Chondrocyte (in vitro differentiated cells): ENCODE data around the gene PLA2G2D. TPM values are rescaled to one million over a fixed set of nuclear protein-coding genes. Genes with fewer than 3 reads are reported as not detected.
A peak's percentile ranks its signal among the peaks of the same experiment; 100 is the strongest.
"Not testable (repeated sequence)": the region's sequence is repeated elsewhere in the genome, so short reads cannot be mapped to it uniquely, and the experiment has no call there.

Experiments
- DNase-seq: peaks from one replicate; pipeline ENCODE4 v3.0.0; 2021; ENCODE audit warnings: mixed read lengths, low spot score
- H3K27ac Mint-ChIP-seq: one replicate; pipeline ENCODE4 v1.8.0; 2021; ENCODE audit warnings: mild to moderate bottlenecking, moderate library complexity, mixed read lengths; ENCODE audit not compliant: unreplicated experiment
- H3K27me3 Mint-ChIP-seq: 2 replicates; pipeline ENCODE4 v1.8.0; 2021; ENCODE audit warnings: low read depth, mixed read lengths
- H3K36me3 Mint-ChIP-seq: 2 replicates; pipeline ENCODE4 v1.8.0; 2021; ENCODE audit warnings: low read depth, mixed read lengths
- H3K4me1 Mint-ChIP-seq: 2 replicates; pipeline ENCODE4 v1.8.0; 2021; ENCODE audit warnings: low read depth, mild to moderate bottlenecking, mixed read lengths
- H3K4me3 Mint-ChIP-seq: one replicate; pipeline ENCODE4 v1.8.0; 2021; ENCODE audit warnings: mild to moderate bottlenecking, moderate library complexity, mixed read lengths; ENCODE audit not compliant: unreplicated experiment
- H3K9me3 Mint-ChIP-seq: 2 replicates; pipeline ENCODE4 v1.8.0; 2021; ENCODE audit warnings: low read depth, mixed read lengths
- total RNA-seq: library from RNA; stranded (reverse); gene quantifications from 3 replicates; pipeline ENCODE4 v1.2.1, GENCODE V29; 2021
- TF ChIP-seq, protein P1 (sequence below): fragments of 200-600 bp; sonication (generic); IDR thresholded peaks from 2 replicates; pipeline ENCODE4 v1.5.0; 2021; ENCODE audit warnings: antibody characterized with exemption, mild to moderate bottlenecking, moderate library complexity

The PLA2G2D gene
- total RNA-seq, 1 donor from 2014 or later, result not detected

DNA sequence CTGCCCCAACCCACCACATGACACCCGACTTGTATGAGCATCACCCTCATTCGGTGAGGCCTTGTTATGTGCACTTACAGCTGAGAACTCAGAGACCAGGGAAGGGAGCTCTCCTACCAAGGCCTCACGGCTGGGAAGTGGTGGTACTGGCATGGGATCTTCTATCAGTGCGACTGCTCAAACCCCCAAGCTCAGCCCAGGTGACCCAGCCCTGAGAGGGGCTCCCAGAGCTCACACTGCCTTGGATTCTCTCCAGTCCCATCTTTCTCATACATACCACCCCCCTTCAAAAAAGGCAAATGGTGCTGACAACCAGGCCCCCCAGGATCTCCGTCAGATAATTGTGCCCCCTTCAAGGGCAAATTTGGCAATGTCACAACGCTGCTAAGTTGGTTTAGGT lies 19.0 kb upstream of the PLA2G2D start:
- TF ChIP-seq, protein P1, sequence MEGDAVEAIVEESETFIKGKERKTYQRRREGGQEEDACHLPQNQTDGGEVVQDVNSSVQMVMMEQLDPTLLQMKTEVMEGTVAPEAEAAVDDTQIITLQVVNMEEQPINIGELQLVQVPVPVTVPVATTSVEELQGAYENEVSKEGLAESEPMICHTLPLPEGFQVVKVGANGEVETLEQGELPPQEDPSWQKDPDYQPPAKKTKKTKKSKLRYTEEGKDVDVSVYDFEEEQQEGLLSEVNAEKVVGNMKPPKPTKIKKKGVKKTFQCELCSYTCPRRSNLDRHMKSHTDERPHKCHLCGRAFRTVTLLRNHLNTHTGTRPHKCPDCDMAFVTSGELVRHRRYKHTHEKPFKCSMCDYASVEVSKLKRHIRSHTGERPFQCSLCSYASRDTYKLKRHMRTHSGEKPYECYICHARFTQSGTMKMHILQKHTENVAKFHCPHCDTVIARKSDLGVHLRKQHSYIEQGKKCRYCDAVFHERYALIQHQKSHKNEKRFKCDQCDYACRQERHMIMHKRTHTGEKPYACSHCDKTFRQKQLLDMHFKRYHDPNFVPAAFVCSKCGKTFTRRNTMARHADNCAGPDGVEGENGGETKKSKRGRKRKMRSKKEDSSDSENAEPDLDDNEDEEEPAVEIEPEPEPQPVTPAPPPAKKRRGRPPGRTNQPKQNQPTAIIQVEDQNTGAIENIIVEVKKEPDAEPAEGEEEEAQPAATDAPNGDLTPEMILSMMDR, result no peak
- Mint-ChIP-seq H3K4me1 (no peaks in the 10 kb centered on the region), H3K27me3 (peaks cover 16% of the 10 kb centered on the region), H3K36me3 (no peaks in the 10 kb centered on the region), H3K9me3 (no peaks in the 10 kb centered on the region), H3K27ac (no peak overlapping the region), H3K4me3 (no peak overlapping the region)
- DNase-seq, result peak; percentile 34

DNA sequence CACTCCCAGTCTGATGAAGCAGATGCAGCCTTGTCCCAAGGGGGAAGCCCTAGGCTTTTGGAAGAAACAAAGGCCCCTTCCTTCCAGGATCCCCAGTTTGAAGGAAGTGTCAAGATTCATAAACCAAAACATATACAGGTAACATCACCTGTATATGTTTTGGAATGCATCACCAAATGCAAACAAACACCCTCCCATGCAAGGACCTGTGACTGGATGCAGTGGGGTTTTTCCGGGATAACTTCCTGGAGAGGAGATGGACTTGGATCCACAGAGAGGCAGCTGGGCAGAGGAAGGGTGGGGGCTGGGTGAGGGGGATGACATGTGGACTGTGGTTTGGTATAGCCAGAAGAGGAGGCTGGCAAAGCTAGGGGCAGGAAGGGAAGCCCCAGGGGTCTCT lies 18.3 kb upstream of the PLA2G2D start:
- Mint-ChIP-seq H3K4me1 (no peaks in the 10 kb centered on the region), H3K27me3 (peaks cover 19% of the 10 kb centered on the region), H3K27ac (no peak overlapping the region), H3K9me3 (no peaks in the 10 kb centered on the region), H3K4me3 (no peak overlapping the region), H3K36me3 (no peaks in the 10 kb centered on the region)
- DNase-seq, result peak; percentile 6
- TF ChIP-seq, protein P1, result no peak

DNA sequence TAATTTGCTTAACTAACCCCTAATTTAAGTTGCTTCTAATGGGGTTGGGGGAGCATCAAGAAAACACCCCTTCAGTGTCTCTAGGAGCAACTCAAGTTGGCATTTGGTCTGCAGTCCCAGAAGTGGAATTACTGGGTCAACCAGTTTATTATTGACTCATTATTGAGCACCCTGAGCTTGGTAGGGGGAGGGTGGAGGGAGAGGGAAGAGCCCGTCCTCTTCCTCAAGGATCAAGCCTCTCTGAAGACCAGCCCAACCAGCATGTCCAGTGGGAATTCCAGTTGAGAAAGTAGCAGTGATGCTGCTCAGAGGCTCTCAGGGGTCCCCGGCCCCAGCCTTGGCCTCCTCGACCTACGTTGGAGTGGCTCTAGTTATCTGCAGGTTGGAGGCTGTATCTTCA lies 17.7 kb upstream of the PLA2G2D start:
- peak; percentile 33 for DNase-seq
- Mint-ChIP-seq H3K4me1 (no peaks in the 10 kb centered on the region), H3K36me3 (no peaks in the 10 kb centered on the region), H3K27ac (no peak overlapping the region), H3K4me3 (no peak overlapping the region), H3K9me3 (no peaks in the 10 kb centered on the region), H3K27me3 (peaks cover 20% of the 10 kb centered on the region)
- TF ChIP-seq, protein P1, result no peak

DNA sequence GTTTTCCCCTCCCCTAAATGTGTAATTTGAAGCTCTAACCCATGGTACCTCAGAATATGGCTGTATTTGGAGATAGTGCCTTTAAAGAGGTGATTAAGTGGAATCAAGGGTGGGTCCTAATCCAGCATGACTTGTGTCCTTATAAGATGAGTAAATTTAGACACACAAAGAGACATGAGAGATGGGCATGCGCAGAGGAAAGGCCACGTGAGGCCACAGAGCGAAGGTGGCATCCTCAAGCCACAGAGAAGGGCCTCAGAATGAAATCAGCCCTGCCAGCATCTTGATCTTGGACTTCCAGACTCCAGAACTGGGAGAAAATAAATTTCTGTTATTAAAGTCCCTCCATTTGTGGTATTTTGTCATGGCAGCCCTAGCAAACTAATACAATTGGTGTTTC lies 16.9 kb upstream of the PLA2G2D start:
- DNase-seq, result peak; percentile 8
- peaks cover 23% of the 10 kb centered on the region for H3K27me3 Mint-ChIP-seq
- no peaks in the 10 kb centered on the region for H3K36me3 Mint-ChIP-seq
- TF ChIP-seq, protein P1, result no peak
- H3K4me3 Mint-ChIP-seq, result no peak overlapping the region
- no peak overlapping the region for H3K27ac Mint-ChIP-seq
- H3K9me3 Mint-ChIP-seq, result no peaks in the 10 kb centered on the region
- no peaks in the 10 kb centered on the region for H3K4me1 Mint-ChIP-seq

DNA sequence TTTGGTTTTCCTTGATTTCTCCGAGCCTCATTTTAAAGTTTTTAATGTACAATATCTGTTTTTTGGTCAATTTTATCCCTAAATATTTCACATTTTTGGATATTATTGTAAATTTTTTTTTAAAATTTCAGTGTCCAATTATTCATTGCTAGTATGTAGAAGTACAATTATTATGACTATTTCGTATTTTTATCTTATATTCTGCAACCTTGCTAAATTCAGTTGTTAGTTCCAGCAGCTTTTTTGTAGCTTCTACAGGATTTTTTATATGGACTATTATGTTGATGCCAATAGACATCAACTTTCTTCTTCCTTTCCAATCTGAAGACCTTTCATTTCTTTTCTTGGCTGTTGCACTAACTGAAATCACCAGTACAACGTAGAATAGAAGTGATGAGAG lies 15.7 kb upstream of the PLA2G2D start:
- no peak overlapping the region for H3K27ac Mint-ChIP-seq
- DNase-seq, result no peak
- H3K27me3 Mint-ChIP-seq, result peaks cover 17% of the 10 kb centered on the region
- H3K4me1 Mint-ChIP-seq, result no peaks in the 10 kb centered on the region
- H3K4me3 Mint-ChIP-seq, result no peak overlapping the region
- H3K36me3 Mint-ChIP-seq, result no peaks in the 10 kb centered on the region
- TF ChIP-seq, protein P1, result no peak
- peaks cover 4% of the 10 kb centered on the region for H3K9me3 Mint-ChIP-seq

DNA sequence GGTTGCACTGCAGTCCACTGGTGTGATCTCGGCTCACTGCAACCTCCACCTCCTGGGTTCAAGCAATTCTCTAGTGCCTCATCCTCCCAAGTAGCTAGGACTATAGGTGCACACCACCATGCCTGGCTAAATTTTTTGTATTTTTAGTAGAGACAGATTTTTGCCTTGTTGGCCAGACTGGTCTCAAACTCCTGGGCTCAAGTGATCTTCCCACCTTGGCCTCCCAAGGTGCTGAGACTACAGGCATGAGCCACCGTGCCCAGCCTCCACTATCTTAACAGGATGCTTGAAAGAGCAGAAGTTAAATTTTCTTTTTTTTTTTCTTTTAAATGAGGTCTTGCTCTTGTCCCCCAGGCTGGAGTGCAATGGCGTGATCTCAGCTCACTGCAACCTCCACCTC lies 11.2 kb upstream of the PLA2G2D start:
- Mint-ChIP-seq H3K27me3 (peaks cover 11% of the 10 kb centered on the region), H3K9me3 (peaks cover 17% of the 10 kb centered on the region)
- DNase-seq, result peak; percentile 5
- not testable (repeated sequence) for H3K4me3 Mint-ChIP-seq, H3K27ac Mint-ChIP-seq, H3K4me1 Mint-ChIP-seq, H3K36me3 Mint-ChIP-seq
